HepG2 (cell line): ENCODE results near the gene GABBR2. TPM values are rescaled to one million over a fixed set of nuclear protein-coding genes. Genes with fewer than 3 reads are reported as not detected.

Source experiments
- ATAC-seq: fragments of 200-7000 bp; cut with Tn5 transposase; 3 replicates; pipeline ENCODE4 v1.9.1; 2020; ENCODE audit warnings: mild to moderate bottlenecking, moderate library complexity
- BruUV-seq: library from RNA; stranded (reverse); fragments of 400-500 nt; replicated peaks from 2 replicates; lab custom pipeline; 2021; lab: Mats Ljungman, UMichigan
- CTCF ChIA-PET: fragments of 300-600 bp; formaldehyde crosslinking; extraction: SDS; loops from one replicate; lab custom pipeline; 2021; ENCODE audit warnings: low total read pairs, inconsistent platforms, low intra/inter-chr PET ratio; lab: Yijun Ruan, JAX
- POLR2A ChIA-PET: fragments of 350-600 bp; sonication (Branson Sonifier 250); formaldehyde crosslinking; loops from one replicate; lab custom pipeline; 2020; ENCODE audit warnings: antibody characterized with exemption, inconsistent platforms; lab: Yijun Ruan, JAX
- DNase-seq: peaks from one replicate; pipeline ENCODE4 v3.0.0-alpha.2; 2015; ENCODE audit warnings: low spot score
- FAIRE-seq: peaks from 3 replicates; lab custom pipeline; 2011; peaks lifted over from hg19 to GRCh38; lab: Jason Lieb, UNC
- H2AFZ ChIP-seq: one replicate; pipeline ENCODE4 v1.6.1; 2011; ENCODE audit warnings: low read length, inconsistent platforms
- H3K27ac ChIP-seq: fragments of 300-600 bp; 3 replicates; pipeline ENCODE4 v1.8.0; 2011; ENCODE audit warnings: mixed run types, mild to moderate bottlenecking, mixed read lengths, low read length, inconsistent platforms; ENCODE audit not compliant: insufficient read depth; ENCODE audit errors: extremely low read length
- H3K27me3 ChIP-seq, 2 experiments: fragments of 200-600 bp in 1 of 2; 2 replicates in 1 of 2; 3 replicates in 1 of 2; pipeline versions ENCODE4 v1.6.0 to v1.8.0; 2011; ENCODE audit warnings: low read length in 2 of 2, mild to moderate bottlenecking in 2 of 2, moderate library complexity in 2 of 2, inconsistent platforms in 1 of 2; ENCODE audit not compliant: insufficient read depth in 2 of 2, control insufficient read depth in 1 of 2
- H3K36me3 ChIP-seq, 2 experiments: fragments of 200-600 bp in 1 of 2; replicated peaks in 1 of 2; 2 replicates in 1 of 2; 3 replicates in 1 of 2; pipeline versions ENCODE4 v1.5.1 to v1.8.0; 2011; ENCODE audit warnings: low read length in 2 of 2, inconsistent platforms in 1 of 2; ENCODE audit not compliant: insufficient read depth in 2 of 2, control insufficient read depth in 1 of 2
- H3K4me1 ChIP-seq: 2 replicates; pipeline ENCODE4 v1.5.1; 2012; ENCODE audit warnings: low read length, inconsistent platforms; ENCODE audit not compliant: insufficient read depth
- H3K4me2 ChIP-seq: 2 replicates; pipeline ENCODE4 v1.6.0; 2011; ENCODE audit warnings: low read depth, low read length, inconsistent platforms
- H3K4me3 ChIP-seq, 3 experiments: fragments of 200-600 bp in 1 of 3; sonication (generic), shearing (Covaris generic) in 1 of 3; replicated peaks in 1 of 3; 2 replicates each; pipeline ENCODE4 v1.5.1; 2011 to 2016; ENCODE audit warnings: low read length in 3 of 3, inconsistent platforms in 2 of 3, low read depth in 2 of 3, mild to moderate bottlenecking in 2 of 3, control low read depth in 1 of 3, mixed read lengths in 1 of 3; ENCODE audit not compliant: insufficient read depth in 1 of 3
- H3K79me2 ChIP-seq: one replicate; pipeline ENCODE4 v1.6.1; 2011; ENCODE audit warnings: low read length, inconsistent platforms; ENCODE audit not compliant: insufficient read depth
- H3K9ac ChIP-seq: 2 replicates; pipeline ENCODE4 v1.6.0; 2011; ENCODE audit warnings: mild to moderate bottlenecking, low read depth, low read length, inconsistent platforms; ENCODE audit not compliant: insufficient read depth
- H3K9me3 ChIP-seq: 2 replicates; pipeline ENCODE4 v1.5.1; 2012; ENCODE audit warnings: mild to moderate bottlenecking, low read length
- H4K20me1 ChIP-seq: 2 replicates; pipeline ENCODE4 v1.6.0; 2011; ENCODE audit warnings: inconsistent platforms, mild to moderate bottlenecking, low read length, moderate library complexity; ENCODE audit not compliant: insufficient read depth
- EP300 ChIP-seq, 3 experiments: sonication (generic) in 1 of 3; formaldehyde crosslinking in 1 of 3; IDR thresholded peaks; 2 replicates each; pipeline versions ENCODE4 v1.5.1 to v1.6.1; 2011 to 2020; ENCODE audit warnings: low read depth in 2 of 3, low read length in 2 of 3, borderline replicate concordance in 1 of 3, improper control_type of control experiment in 1 of 3, mild to moderate bottlenecking in 1 of 3, missing genetic modification reagents in 1 of 3, moderate library complexity in 1 of 3
- FOXK2 ChIP-seq: fragments of 450-650 bp; IDR thresholded peaks from 2 replicates; pipeline ENCODE4 v1.6.1; 2016
- PATZ1 ChIP-seq: sonication (generic); formaldehyde crosslinking; IDR thresholded peaks from 2 replicates; pipeline ENCODE4 v1.4.0; 2020; ENCODE audit warnings: missing genetic modification reagents
- PRDM15 ChIP-seq: sonication (generic); formaldehyde crosslinking; IDR thresholded peaks from 2 replicates; pipeline ENCODE4 v1.4.0; 2020; ENCODE audit warnings: missing genetic modification reagents
- REPIN1 ChIP-seq: sonication (generic); formaldehyde crosslinking; IDR thresholded peaks from 2 replicates; pipeline ENCODE4 v1.8.0; 2022; ENCODE audit warnings: missing genetic modification reagents, low read depth, mild to moderate bottlenecking, borderline replicate concordance
- SNAPC2 ChIP-seq: sonication (generic); formaldehyde crosslinking; IDR thresholded peaks from 2 replicates; pipeline ENCODE4 v1.8.1; 2022; ENCODE audit warnings: mild to moderate bottlenecking, missing genetic modification reagents
- ZBTB20 ChIP-seq: sonication (generic); formaldehyde crosslinking; IDR thresholded peaks from 2 replicates; pipeline ENCODE4 v1.8.1; 2023; ENCODE audit warnings: missing genetic modification reagents, low read depth, mild to moderate bottlenecking, borderline replicate concordance
- ZNF10 ChIP-seq: sonication (generic); formaldehyde crosslinking; IDR thresholded peaks from 2 replicates; pipeline ENCODE4 v1.4.0; 2020; ENCODE audit warnings: mild to moderate bottlenecking, low read depth, missing genetic modification reagents, borderline replicate concordance
- ZNF160 ChIP-seq: sonication (generic); formaldehyde crosslinking; IDR thresholded peaks from 2 replicates; pipeline ENCODE4 v1.8.0; 2022; ENCODE audit warnings: mild to moderate bottlenecking, inconsistent platforms, missing genetic modification reagents
- ZNF180 ChIP-seq: sonication (generic); formaldehyde crosslinking; IDR thresholded peaks from 2 replicates; pipeline ENCODE4 v1.4.0; 2020; ENCODE audit warnings: low read depth, missing genetic modification reagents, borderline replicate concordance
- ZNF205 ChIP-seq: IDR thresholded peaks from 2 replicates; pipeline ENCODE4 v1.6.1; 2018; ENCODE audit warnings: missing biosample characterization, missing genetic modification reagents
- ZNF33B ChIP-seq: sonication (generic); formaldehyde crosslinking; IDR thresholded peaks from 2 replicates; pipeline ENCODE4 v1.5.1; 2020; ENCODE audit warnings: mild to moderate bottlenecking, missing genetic modification reagents
- ZNF446 ChIP-seq: sonication (generic); formaldehyde crosslinking; IDR thresholded peaks from 2 replicates; pipeline ENCODE4 v1.5.0; 2020; ENCODE audit warnings: mild to moderate bottlenecking, missing genetic modification reagents
- ZNF616 ChIP-seq: sonication (generic); formaldehyde crosslinking; IDR thresholded peaks from 2 replicates; pipeline ENCODE4 v1.5.0; 2020; ENCODE audit warnings: low read depth, mild to moderate bottlenecking, missing genetic modification reagents
- WGBS: methylation state at CpG from one replicate; pipeline ENCODE4 v1.1.6; 2017; ENCODE audit warnings: low lambda C conversion rate; 5-methylcytosine and 5-hydroxymethylcytosine counted together
- in situ Hi-C: cut with HindIII; loops from 2 replicates; pipeline ENCODE4 v1.10.0; 2017; ENCODE audit warnings: low pct_unique_long_range_greater_than_20kb; ENCODE audit not compliant: extremely low pct_ligation_motif_present
- intact Hi-C: fragments of 100-400 bp; cut with micrococcal nuclease; formaldehyde crosslinking; loops from one replicate; pipeline ENCODE4 v1.10.0; 2022; ENCODE audit not compliant: unreplicated experiment
- polyA plus RNA-seq, 8 experiments: library from polyadenylated mRNA; depleted of rRNA in 3 of 8; stranded (reverse) in 7 of 8; unstranded in 1 of 8; fragments of >200 nt; fragmentation: Illumina TruSeq in 4 of 8; extraction: Trizol in 4 of 8; gene quantifications; 2 replicates each; pipeline versions ENCODE4 v1.2.1 to v1.2.3, GENCODE V29; 2011 to 2016; ENCODE audit warnings: low read depth in 4 of 8, missing spikeins in 1 of 8, mixed read lengths in 1 of 8; ENCODE audit not compliant: insufficient read depth in 1 of 8
- total RNA-seq, 5 experiments: library from RNA; depleted of rRNA; stranded (reverse); fragments of >200 nt; fragmentation: Illumina TruSeq; extraction: Trizol; gene quantifications; 2 replicates each; pipeline ENCODE4 v1.2.3, GENCODE V29; 2016; ENCODE audit warnings: low read depth in 1 of 5
- TF ChIP-seq, protein P1 (sequence below): sonication (generic); formaldehyde crosslinking; IDR thresholded peaks from 2 replicates; pipeline ENCODE4 v1.4.0; 2020; ENCODE audit warnings: missing genetic modification reagents

The GABBR2 gene
- total and polyA plus RNA-seq, 2 of the 13 experiments (the other 11 are each of a cell fraction or from before 2014, with no cell fraction given): 0.02 TPM; not detected in 1

DNA sequence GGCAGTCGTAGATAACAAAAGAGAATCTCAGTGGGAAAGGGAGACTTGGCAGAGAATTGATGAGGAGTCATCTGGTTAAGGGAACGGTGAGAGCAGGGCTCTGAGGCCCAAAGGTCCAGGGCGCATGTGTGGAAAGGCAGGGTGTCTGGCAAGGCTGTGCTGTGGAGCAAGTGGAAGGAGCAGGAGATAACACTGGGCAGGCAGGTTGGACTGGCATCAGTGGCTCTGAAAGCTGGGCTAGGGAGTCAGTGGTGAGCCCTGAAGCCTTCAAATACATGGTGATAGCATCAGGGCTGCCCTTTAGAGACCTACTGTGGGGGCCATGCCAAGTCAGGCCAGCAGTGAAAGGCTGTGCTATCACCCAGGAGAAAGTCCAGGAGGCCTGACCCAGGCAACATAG lies 131.3 kb downstream of the GABBR2 start:
- no peak overlapping the region for H2AFZ ChIP-seq
- no peak overlapping the region for H3K4me3 ChIP-seq
- no peaks in the 10 kb centered on the region for H3K79me2 ChIP-seq
- no peaks in the 10 kb centered on the region for H3K36me3 ChIP-seq
- ATAC-seq (no peak), FAIRE-seq (no peak), DNase-seq (no peak)
- no peak overlapping the region for H3K27ac ChIP-seq
- no TSS peak for BruUV-seq
- ChIA-PET CTCF (no interaction called here), POLR2A (no interaction called here)
- no peaks in the 10 kb centered on the region for H3K9me3 ChIP-seq
- in situ Hi-C loops: no loop called here
- H3K27me3 ChIP-seq: no peaks in the 10 kb centered on the region
- TF ChIP-seq ZNF205 (CRISPR knock-in tag) (no peak), PRDM15 (CRISPR knock-in tag) (no peak), ZNF446 (CRISPR knock-in tag) (no peak), SNAPC2 (CRISPR knock-in tag) (no peak), ZNF616 (no peak), REPIN1 (CRISPR knock-in tag) (no peak), ZNF10 (CRISPR knock-in tag) (no peak), FOXK2 (no peak), ZNF33B (CRISPR knock-in tag) (no peak), ZNF180 (CRISPR knock-in tag) (no peak), PATZ1 (CRISPR knock-in tag) (no peak), ZBTB20 (CRISPR knock-in tag) (no peak), ZNF160 (CRISPR knock-in tag) (no peak), EP300 (IDR thresholded peaks at IDR 0.05; ENCODE audit: low read depth in 2 of 2, low read length in 2 of 2) (no peak), EP300 (CRISPR knock-in tag; IDR thresholded peaks at IDR 0.05; ENCODE audit: borderline replicate concordance) (no peak)
- TF ChIP-seq, protein P1, sequence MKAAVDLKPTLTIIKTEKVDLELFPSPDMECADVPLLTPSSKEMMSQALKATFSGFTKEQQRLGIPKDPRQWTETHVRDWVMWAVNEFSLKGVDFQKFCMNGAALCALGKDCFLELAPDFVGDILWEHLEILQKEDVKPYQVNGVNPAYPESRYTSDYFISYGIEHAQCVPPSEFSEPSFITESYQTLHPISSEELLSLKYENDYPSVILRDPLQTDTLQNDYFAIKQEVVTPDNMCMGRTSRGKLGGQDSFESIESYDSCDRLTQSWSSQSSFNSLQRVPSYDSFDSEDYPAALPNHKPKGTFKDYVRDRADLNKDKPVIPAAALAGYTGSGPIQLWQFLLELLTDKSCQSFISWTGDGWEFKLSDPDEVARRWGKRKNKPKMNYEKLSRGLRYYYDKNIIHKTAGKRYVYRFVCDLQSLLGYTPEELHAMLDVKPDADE (CRISPR knock-in tag): no peak
- no peak overlapping the region for H3K4me2 ChIP-seq
- no peaks in the 10 kb centered on the region for H3K4me1 ChIP-seq
- H3K9ac ChIP-seq: no peak overlapping the region
- intact Hi-C loops: no loop called here
- H4K20me1 ChIP-seq: no peaks in the 10 kb centered on the region
- WGBS: 59% methylated on average over 2 of the region's 3 CpGs
